HG03442 (cell line): ENCODE results near the gene CNDP2.

Source experiments
- ATAC-seq: cut with Tn5 transposase; IDR thresholded peaks from one replicate; pipeline ENCODE4 v1.9.1; 2021; ENCODE audit warnings: mild to moderate bottlenecking, moderate library complexity; ENCODE audit not compliant: unreplicated experiment

Gene CNDP2

DNA sequence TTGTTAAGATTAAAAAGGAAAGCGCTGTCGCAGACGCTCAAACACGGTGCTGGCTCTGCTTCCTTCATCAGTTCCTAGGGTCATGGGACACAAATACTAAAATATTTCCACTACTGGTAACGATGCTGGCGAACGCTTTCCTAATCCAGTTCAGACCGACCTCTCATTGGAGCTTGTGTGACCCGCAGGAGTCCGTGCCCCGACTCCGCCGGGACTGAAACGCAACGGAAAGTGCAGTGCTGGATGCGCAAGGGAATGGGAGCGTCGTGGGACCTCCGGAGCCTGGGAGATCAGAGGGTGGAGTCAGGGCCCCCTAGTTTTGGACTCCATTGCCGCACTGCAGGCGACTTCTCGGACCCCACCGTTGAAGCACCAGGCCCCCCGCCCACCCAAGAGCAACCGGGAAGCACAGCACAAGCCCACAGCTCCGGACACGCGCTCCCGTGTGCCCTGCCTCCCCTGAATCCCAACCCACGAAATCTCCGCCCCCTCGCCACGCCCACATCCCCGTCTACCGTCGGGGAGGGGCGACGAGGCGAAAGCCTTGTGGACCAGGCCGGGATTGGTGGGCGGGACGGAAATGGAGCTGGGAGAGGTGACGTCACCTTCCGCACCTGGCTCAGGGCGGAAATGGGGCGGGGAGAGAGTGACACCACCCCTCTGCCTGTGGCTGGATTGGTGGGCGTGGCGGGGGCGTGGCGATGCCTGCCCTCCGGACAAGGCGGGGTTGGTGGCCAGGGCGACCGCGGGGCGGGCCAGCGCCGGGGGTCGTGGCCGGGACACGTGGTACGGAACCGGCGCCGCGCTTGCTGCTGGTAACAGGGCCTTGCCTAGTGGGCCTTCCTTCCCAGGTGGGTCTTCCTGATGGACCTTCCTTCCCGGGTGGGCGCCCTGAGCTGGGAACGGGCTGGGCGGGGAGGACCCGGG lies at the start of gene CNDP2:
CNDP2 (plus strand) TSS at position 783 of the 927 bp plus-strand sequence. CDS start 3,611 bp downstream, outside the sequence.
- ATAC-seq: peak; percentile 69

DNA sequence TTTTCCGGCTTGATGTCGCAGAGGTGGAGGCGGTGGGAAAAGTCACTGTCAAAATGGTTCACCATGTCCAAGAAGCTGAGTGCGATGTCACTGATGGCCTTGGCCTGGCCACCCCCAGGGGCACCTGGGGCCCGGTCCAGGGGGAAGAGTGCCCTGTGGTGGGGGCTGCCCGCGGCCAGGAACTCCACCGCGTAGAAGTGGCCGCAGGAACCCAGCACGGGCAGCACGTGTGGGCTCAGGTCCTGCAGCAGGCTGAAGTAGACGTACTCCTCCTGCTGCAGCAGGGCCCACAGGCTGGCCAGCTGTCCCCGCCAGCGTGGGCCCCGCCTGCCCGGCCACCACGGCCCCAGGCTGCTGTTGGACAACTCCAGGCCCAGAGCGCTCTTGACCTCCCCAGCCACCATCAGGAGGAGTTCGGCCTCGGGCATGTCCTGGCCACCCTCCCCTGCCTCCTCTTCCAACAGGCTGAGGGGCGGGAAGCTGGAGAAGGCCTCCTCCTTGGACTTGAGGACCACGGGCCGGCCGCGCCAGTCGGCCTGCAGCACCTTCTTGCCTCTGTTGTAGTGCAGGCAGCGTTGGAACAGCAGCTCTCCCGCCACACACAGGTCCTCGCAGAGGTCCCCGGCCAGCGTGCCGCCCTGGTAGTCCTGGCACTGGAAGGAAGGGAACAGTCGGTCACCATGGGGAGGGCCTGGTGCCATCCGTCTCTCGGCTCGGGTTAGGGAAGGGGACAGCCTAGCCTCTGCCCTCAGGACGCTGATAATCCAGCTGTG lies 49.3 kb upstream of the CNDP2 start:
- ATAC-seq: no peak

DNA sequence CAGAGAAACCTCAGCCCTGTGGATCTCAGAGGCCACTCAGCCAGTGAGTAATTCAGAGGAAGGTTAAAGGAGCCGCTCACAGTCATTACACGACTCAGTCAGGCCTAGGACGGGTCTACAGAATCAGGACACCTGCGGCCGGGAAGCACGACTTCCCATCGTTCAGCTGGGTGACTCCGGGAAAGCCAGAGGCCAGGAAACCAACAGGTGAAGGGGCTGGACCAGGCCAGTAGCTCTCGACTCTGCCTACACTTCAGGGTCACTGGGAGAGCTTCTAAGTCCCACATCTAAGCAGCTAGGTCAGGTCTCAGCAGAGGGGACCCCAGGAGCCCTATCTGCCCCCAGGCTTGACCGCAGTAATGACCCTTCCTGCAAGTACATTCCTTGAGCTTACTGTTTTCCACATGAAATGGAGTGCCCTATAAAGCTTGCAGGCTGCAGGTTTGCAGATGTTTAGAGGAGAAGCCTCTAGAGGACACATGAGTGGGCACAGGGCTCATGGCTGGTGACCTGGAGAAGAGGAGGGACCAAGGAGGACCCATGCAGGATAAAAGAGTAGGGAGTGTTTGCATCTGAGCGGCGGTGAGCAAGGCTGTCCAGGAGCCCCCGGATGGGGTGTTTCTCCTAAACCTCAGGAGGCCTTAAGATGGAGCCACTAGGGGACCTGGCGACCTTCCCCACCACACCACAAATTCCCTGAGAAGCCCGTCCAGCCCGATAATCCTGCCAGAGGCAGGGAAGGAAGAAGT lies 48.6 kb upstream of the CNDP2 start:
- ATAC-seq: no peak

DNA sequence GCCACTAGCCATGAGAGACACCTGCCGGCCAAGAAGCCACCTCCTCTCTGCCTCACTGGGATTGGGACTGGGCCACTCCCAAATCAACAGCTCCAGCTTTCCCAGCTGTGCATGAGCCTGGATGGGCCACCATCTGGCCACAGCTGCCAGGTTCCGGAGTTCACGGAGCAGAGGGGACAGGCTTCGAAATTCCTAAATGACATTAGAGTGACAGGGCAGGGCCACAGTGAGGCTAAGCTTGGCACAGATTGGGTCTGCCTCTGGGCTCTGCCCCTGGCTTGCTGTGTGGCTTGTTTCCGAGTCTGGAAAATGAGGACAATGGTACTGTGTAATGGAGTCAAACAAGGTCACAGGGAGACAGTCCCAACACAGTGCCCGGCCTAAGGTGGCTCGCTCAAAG lies 45.5 kb upstream of the CNDP2 start:
- ATAC-seq: no peak

DNA sequence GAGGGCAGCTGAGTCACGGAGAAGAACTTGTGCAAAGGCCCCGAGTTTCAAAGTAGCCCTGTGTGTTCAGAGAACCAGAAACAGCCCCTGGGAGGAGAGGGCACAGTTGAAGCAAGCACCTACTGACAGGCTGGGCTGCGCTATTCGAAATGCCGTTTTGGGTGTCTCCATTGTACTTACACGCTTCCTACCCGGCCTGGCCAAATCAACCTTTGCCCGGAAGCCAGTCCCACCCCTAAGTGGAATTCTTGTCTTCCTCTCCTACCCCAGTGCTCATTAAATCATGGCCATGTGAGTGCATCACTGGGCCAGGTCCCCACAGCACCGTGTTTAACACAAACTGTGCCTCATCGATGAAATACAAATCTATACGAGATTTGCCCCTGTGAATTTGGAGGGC lies 45.0 kb upstream of the CNDP2 start:
- no peak for ATAC-seq

DNA sequence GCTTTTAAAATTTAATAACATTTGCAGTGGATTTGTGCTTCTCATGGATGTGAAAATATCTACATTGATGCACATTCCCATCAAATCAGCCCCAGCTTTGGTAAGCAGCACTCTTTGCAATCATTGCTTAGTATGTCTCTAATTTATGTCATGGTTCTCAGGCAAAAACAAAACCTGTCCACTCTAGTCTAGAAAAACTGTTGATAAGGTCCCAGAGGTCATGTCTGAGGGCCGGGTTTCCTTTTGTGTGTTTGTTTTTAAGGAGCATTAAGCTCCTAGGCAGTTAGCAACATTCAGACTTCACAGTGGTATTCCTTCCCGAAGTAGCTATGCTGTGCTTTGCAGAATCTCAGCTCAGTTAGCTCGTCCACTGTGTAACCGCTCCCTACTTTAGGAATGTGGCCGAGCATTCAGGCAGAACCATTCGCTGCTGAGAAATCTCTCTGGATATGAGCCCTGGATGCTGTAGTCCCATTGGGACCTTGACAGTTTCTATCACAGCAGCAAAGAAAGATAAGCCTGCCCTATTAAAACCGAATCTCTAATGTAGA lies 43.1 kb upstream of the CNDP2 start:
- ATAC-seq: no peak

DNA sequence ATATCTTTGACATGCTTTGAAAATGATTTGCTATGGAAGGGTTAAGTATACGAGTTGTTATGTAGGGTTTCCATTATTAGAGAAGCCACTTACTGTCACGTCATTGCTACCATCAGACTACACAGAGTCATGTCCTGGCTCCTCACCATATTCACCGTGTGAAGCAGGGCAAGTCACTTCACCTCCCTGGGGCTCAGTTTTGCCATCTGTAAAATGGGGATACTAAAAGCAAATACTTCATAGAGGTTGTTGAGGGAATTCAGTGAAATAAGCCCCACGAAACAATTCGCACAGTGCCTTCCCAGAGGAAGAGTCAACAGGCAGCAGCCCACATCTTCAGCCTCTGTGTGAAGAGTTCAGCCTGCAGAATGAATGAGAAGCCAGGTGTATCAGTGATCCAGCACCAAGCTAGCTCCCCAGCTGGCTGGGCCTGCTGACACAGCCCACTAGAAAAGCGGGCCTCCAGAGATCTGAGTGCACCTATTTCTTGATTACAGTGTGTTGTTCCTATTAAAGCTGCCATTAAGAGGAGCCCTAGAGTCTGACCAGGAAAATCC lies 42.4 kb upstream of the CNDP2 start:
- ATAC-seq: no peak

DNA sequence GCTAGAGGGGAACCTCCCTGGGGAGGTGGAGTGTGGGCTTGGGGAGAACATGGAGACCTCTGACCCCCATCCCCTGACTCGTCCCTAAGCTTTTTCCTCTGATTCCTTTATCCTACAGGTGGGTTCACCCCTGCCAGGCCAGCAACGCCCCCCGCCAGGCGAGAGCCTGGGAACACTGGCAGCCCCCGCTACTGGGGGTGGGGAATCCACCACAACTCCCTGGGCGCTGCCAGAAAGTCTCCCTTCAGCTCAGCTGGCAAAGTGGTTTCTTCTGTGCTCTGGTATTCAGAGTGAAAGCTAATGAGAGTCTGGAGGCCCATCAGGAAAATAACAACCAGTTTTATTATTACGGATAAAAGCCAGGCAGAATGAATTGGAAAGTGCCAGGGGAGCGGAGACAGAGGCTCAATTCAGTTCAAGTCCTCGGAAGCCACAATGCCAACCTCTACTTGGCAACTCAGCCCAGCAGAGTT lies 41.8 kb upstream of the CNDP2 start:
- no peak for ATAC-seq

DNA sequence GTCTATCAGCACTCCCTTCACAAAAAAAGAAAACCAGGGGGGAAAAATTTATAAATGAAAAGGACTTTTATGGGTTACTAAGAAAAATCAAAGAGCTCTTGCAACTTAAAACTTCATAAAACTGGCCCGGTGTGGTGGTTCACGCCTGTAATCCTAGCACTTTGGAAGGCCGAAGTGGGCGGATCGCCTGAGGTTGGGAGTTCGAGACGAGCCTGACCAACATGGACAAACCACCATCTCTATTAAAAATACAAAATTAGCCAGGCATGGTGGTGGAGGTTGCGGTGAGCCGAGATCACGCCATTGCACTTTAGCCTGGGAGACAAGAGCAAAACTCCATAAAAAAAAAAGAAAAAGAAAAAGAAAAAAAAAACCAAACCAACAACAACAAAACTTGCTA lies 40.8 kb upstream of the CNDP2 start:
- no peak for ATAC-seq

DNA sequence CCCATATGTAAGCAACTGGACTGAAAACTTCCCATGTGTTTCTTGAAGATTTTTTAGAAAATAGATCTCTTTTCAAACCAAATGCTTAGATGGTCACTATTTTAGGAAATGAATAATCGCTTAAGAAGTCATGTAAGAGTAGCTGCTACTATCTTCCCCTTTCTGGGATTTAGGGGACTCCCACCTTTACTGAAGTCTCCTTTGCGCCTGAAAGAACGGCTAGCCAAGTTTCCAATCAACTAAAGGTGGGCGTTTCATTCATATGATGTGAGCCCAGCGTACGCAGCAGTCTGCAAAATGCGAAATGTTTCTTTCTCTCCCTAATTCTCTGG lies 40.2 kb upstream of the CNDP2 start:
- no peak for ATAC-seq

DNA sequence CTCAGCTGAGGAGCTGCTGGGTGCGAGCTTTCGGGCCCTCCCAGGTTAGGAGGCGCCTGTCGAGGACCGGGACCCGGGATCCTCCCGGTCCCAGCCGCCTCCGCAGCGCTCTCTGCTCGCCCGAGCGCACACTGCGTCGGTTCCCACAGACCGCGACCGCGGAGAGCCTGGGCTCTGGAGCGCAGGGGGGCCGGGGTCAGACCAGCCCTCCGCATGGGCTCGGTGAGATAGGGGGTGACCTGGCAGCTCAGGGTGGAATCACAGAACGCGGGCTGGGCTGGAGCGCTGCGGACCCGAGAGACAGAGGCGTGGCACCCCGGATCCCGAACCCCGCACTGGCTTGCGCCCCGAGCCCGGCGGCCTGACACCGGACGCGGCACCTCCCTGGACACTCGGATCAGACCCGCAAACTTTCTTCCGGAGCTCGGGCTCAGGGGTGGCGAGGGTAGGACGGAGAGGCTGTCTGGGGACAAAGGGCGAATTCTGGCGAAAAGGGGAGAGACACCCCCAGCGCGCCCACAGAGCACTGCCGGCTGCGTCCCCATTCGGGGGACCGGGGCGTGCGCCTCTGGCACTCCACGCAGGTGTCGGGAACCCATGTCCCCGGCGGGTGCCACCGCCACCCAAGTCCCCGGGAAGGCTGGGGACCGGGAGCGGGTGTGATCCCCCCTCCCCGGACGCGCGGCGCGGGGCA lies 39.7 kb upstream of the CNDP2 start:
- no peak for ATAC-seq

DNA sequence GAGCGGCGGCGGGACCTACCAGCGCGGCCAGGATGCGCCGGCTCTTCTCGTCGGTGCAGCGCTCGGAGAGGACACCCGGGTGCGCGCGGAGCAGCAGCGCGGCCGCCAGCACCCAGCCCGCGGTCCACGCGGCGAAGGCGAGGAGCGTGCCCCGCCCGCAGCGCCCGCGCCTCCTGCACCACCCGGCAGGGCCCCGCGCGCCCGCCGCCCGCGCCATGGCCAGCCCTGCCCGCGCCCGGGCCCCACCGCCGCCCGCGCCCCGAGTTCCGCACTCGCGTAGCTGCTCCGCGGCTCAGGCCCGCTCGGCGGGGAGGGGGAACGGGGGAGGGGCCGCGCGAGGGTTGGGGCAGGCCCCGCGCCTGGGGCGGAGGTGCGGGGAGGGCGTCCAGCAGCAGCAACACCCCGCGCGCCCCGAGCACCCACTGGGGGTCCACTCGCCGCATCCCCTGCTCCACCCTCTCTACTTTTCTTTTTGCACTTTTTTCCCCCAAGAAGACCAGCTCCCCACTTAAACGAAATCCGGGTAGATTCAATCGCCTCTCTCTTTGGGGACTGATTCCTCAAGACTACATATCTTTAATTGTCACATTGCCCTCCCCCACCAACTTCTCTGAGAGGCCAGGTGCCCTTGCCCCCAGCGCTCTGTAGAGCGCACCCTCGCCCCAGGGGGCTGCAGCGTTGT lies 39.0 kb upstream of the CNDP2 start, which contains the start of gene DIPK1C:
DIPK1C (minus strand) TSS at position 266 of the 682 bp plus-strand sequence; CDS start at position 217, 49 bp downstream.
- ATAC-seq: no peak

DNA sequence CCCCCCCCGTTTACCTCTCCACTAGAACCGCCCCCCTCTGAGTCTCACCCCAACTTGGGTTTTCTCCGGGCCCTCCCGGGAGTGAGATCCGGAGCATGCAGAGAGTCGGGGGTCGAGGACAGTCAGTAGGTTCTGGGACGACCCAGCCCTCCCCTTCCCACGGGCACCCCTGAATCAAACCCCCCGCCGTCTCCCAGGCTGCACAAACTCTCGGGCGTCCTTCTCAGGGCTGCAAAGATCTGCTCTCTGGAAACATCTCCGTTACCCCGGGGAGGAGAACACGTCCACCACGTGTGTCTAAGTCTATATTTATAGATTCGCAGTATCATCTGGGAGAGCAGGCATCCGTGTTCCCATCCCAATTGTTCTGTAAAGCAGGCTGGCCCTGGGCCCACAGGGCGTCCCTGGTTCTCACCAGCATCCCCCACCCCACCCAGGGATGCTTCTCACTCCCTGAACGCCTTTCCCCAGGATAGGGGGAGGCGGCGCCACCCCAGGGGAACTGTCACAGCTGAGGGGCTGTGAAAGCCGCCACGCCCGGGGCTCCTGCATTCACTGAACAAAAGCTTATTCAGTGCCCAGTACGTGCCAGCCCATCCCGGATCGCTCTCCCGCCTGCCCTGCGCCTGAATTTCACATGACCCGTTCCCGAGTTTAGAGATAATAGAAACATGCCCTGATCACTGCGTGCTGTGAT lies 38.3 kb upstream of the CNDP2 start:
- ATAC-seq: no peak

DNA sequence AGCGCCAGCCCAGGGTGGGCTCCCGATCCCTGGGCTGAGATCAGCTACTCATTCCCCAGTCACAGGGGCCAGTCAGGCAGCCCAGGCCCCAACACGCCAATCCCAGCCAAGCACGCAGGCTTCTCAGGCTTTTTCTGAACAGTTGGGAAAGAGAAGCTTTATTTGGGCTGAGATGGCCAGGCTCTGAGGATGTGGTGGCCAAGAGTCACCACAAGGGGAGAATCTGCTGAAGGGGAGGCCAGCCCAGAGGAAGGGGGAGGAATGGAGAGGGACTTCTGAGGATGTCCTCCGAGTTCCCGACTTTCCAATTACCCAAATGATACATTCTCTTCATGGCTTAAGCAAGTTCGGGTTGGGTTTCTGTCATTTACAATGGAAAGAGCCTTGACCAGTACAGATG lies 36.3 kb upstream of the CNDP2 start:
- ATAC-seq: no peak

DNA sequence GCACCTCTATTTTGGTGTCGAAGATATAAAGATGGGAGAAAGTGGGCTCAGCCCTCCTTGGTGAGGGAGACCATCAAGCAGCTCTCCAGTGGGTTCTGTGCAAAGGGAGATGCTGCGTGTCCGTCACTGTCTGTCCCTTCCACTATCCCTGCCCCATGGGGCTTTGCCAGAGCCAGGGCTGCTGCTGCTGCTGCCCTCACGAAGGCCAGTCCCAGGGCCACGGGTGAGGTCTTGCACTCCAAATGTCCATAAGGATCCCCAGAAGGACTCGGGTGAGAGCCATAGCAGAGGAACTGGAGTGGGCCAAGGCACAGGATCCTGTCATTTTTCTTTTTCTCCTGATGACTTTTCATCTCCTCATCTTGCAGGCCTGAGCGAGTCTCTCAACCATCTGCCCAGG lies 35.3 kb upstream of the CNDP2 start:
- ATAC-seq: no peak

DNA sequence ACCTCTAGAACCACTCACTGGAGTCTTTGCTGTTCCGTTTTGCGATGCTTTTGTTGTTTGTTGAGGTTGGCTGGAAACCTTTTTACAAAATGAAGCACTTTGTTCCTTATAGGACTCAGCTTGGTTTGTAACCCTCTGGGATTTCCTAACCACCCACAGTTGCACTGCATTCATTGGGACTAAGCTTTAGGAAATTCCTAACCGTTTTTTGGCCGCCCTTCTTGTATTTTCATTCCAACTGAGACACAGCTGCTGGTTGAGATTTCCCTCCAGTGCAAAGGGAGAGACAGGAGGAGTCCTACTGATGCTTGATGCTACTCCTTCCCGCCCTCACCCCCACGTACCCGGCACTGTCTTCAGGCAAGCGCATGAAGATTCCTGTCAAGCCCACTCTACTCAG lies 32.9 kb upstream of the CNDP2 start:
- no peak for ATAC-seq

DNA sequence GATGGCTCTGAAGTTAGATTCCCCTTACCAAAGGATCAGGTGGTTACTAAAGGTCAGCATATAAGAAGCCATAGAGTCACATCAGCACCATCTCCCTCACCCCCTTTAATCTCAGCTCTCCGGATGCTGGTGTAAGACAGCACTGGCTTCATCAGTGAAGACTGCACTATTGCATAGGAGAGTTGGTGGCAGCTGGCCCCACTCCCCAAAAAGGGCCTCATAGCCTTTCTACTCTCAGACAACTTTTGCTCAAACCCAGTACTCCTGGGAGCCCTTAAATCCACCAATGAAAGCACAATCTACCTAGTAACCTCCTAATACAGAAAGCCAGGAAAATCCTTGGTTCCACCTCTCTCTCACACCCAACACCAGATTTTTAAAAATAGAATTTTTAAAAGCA lies 32.2 kb upstream of the CNDP2 start:
- ATAC-seq: no peak

DNA sequence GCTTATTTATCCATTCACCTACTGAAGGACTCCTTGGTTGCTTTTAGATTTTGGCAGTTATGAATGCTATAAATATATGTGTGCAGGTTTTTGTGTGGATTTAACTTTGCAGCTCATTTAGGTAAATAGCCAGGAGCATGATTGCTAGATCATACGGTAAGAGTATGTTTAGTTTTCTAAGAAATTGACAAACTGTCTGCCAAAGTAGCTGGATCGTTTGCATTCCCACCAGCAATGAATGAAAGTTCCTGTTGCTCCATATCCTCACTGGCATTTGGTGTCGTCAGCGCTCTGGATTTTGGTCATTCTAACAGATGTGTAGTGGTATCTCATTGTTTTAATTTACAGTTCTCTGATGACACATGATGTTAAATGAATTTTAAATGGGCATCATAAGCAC lies 30.4 kb upstream of the CNDP2 start:
- no peak for ATAC-seq

DNA sequence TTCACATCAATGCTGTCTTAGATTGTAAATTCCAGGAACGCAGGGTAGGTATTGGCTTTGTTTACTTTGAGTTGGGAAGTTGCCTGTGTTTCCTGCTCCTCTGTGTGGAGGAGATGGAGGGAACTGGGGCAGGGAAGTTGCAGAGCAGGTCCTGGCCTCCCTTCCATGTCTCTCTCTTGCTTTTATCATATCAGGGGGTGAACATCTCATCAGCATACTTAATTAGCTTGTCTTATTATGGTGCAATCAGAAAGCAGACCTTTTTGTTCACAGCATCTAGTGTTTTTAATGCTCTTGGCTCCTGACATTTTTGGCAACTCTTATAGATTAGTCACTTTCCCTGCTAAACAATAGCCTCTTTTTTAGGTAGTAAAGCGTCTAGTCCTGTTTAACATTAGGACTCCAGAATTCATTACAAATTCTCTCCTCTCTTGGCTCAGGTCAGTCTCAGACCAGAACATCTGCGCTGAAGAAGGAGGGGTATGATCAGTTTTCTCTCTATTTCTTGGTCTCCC lies 27.6 kb upstream of the CNDP2 start:
- no peak for ATAC-seq
